CD14-positive monocyte (primary cell): ENCODE measurements around the gene HDGFL3. TPM values are rescaled to one million over a fixed set of nuclear protein-coding genes. Genes with fewer than 3 reads are reported as not detected.

Experiments
- DNase-seq, 3 donors: peaks; one replicate each; pipeline ENCODE4 v3.0.0-alpha.2; 2011 to 2022
- H2AFZ ChIP-seq: 2 replicates; pipeline ENCODE4 v1.6.0; 2012; ENCODE audit warnings: mild to moderate bottlenecking, low read depth, low read length, inconsistent platforms; ENCODE audit not compliant: insufficient read depth, poor library complexity, severe bottlenecking
- H3K27ac ChIP-seq, 2 donors: 1 replicate in 1 of 2; 2 replicates in 1 of 2; pipeline ENCODE4 v1.5.1; 2012 to 2013; ENCODE audit warnings: low read length in 2 of 2, control low read depth in 1 of 2, inconsistent platforms in 1 of 2, low read depth in 1 of 2, mild to moderate bottlenecking in 1 of 2
- H3K27me3 ChIP-seq, 2 donors: one replicate each; pipeline versions ENCODE4 v1.6.0 to v1.6.1; 2011 to 2013; ENCODE audit warnings: low read length in 2 of 2; ENCODE audit not compliant: control insufficient read depth in 2 of 2, insufficient read depth in 2 of 2
- H3K36me3 ChIP-seq, 2 donors: replicated peaks in 1 of 2; 1 replicate in 1 of 2; 2 replicates in 1 of 2; pipeline versions ENCODE4 v1.5.1 to v1.6.1; 2012 to 2013; ENCODE audit warnings: low read length in 2 of 2, control low read depth in 1 of 2, inconsistent platforms in 1 of 2, mild to moderate bottlenecking in 1 of 2; ENCODE audit not compliant: insufficient read depth in 2 of 2, control insufficient read depth in 1 of 2
- H3K4me1 ChIP-seq, 2 donors: 1 replicate in 1 of 2; 2 replicates in 1 of 2; pipeline versions ENCODE4 v1.5.1 to v1.6.1; 2012 to 2013; ENCODE audit warnings: low read length in 2 of 2, control low read depth in 1 of 2, inconsistent platforms in 1 of 2, mild to moderate bottlenecking in 1 of 2, moderate library complexity in 1 of 2; ENCODE audit not compliant: insufficient read depth in 2 of 2, control insufficient read depth in 1 of 2
- H3K4me2 ChIP-seq: replicated peaks from 2 replicates; pipeline ENCODE3; 2012; ENCODE audit warnings: low read length, moderate library complexity, mild to moderate bottlenecking; ENCODE audit not compliant: poor library complexity, severe bottlenecking; ENCODE audit errors: extremely low read depth
- H3K4me3 ChIP-seq, 3 experiments: fragments of 200-600 bp in 1 of 3; sonication (generic) in 1 of 3; replicated peaks in 1 of 3; 1 replicate in 2 of 3; 2 replicates in 1 of 3; pipeline ENCODE4 v1.5.1; 2011 to 2013; ENCODE audit warnings: low read length in 3 of 3, mild to moderate bottlenecking in 3 of 3, control low read depth in 2 of 3, low read depth in 2 of 3, inconsistent platforms in 1 of 3, moderate library complexity in 1 of 3
- H3K79me2 ChIP-seq: 2 replicates; pipeline ENCODE4 v1.6.0; 2012; ENCODE audit warnings: mild to moderate bottlenecking, control low read depth, inconsistent platforms, low read length, moderate library complexity; ENCODE audit not compliant: insufficient read depth
- H3K9ac ChIP-seq: 2 replicates; pipeline ENCODE4 v1.6.0; 2017; ENCODE audit warnings: low read length, mild to moderate bottlenecking; ENCODE audit not compliant: insufficient read depth, poor library complexity, severe bottlenecking
- H3K9me3 ChIP-seq, 2 donors: replicated peaks in 1 of 2; 1 replicate in 1 of 2; 2 replicates in 1 of 2; pipeline versions ENCODE4 v1.5.1 to v1.6.1; 2012 to 2013; ENCODE audit warnings: low read length in 2 of 2, control low read depth in 1 of 2; ENCODE audit not compliant: control insufficient read depth in 1 of 2, insufficient read depth in 1 of 2
- H4K20me1 ChIP-seq: 2 replicates; pipeline ENCODE4 v1.6.0; 2012; ENCODE audit warnings: mild to moderate bottlenecking, low read length, control low read depth, moderate library complexity; ENCODE audit not compliant: insufficient read depth
- H3K27ac Mint-ChIP-seq, 7 donors: one replicate each; pipeline ENCODE4 v1.8.0; 2020; ENCODE audit warnings: mild to moderate bottlenecking in 7 of 7, mixed read lengths in 7 of 7, moderate library complexity in 6 of 7, inconsistent platforms in 2 of 7
- H3K27me3 Mint-ChIP-seq, 3 donors: one replicate each; pipeline ENCODE4 v1.8.0; 2021 to 2022; ENCODE audit warnings: low read depth in 3 of 3, mild to moderate bottlenecking in 3 of 3, mixed read lengths in 3 of 3, moderate library complexity in 3 of 3, inconsistent platforms in 1 of 3
- H3K36me3 Mint-ChIP-seq, 2 donors: one replicate each; pipeline ENCODE4 v1.8.0; 2020; ENCODE audit warnings: mixed read lengths in 2 of 2, inconsistent platforms in 1 of 2, mild to moderate bottlenecking in 1 of 2
- H3K4me1 Mint-ChIP-seq: one replicate; pipeline ENCODE4 v1.8.0; 2020; ENCODE audit warnings: mild to moderate bottlenecking, mixed read lengths
- H3K4me3 Mint-ChIP-seq, 2 donors: one replicate each; pipeline ENCODE4 v1.8.0; 2020; ENCODE audit warnings: mild to moderate bottlenecking in 2 of 2, mixed read lengths in 2 of 2, moderate library complexity in 1 of 2
- H3K9me3 Mint-ChIP-seq, 7 donors: one replicate each; pipeline ENCODE4 v1.8.0; 2020 to 2022; ENCODE audit warnings: mixed read lengths in 7 of 7, mild to moderate bottlenecking in 6 of 7, moderate library complexity in 6 of 7, inconsistent platforms in 2 of 7
- CTCF ChIP-seq: fragments of 200-600 bp; IDR thresholded peaks from one replicate; pipeline ENCODE4 v1.8.0; 2022; ENCODE audit warnings: antibody characterized with exemption, mild to moderate bottlenecking
- WGBS: methylation state at CpG from one replicate; pipeline ENCODE4 v1.1.5; 2013; ENCODE audit warnings: missing lambda C conversion rate; ENCODE audit not compliant: insufficient coverage; 5-methylcytosine and 5-hydroxymethylcytosine counted together
- intact Hi-C, 2 donors: fragments of 100-400 bp; cut with micrococcal nuclease; formaldehyde crosslinking; loops; one replicate each; pipeline versions ENCODE4 v1.15.0 to v1.15.1; 2023
- polyA plus RNA-seq, 3 donors: library from polyadenylated mRNA; depleted of rRNA in 1 of 3; unstranded in 2 of 3; stranded (reverse) in 1 of 3; fragments of 300-500 nt in 2 of 3; fragments of >200 nt in 1 of 3; fragmentation: Illumina TruSeq in 2 of 3; gene quantifications; 1 replicate in 2 of 3; 2 replicates in 1 of 3; pipeline ENCODE4 v1.2.3, GENCODE V29; 2012 to 2021

The HDGFL3 gene
- polyA plus RNA-seq, 3 donors, result 0.35 to 1.1 (median 0.69) TPM

- H3K4me1 ChIP-seq, result no peaks in the 10 kb centered on the region
- no peak overlapping the region for H3K27ac Mint-ChIP-seq
- no peaks in the 10 kb centered on the region for H3K9me3 Mint-ChIP-seq
- H3K9me3 ChIP-seq, result no peaks in the 10 kb centered on the region
- intact Hi-C loops, result no loop called here
- WGBS, result no CpG with 5 or more reads among the region's 1 CpG
- H3K27me3 ChIP-seq, result no peaks in the 10 kb centered on the region
- no peaks in the 10 kb centered on the region for H3K36me3 Mint-ChIP-seq
- no peaks in the 10 kb centered on the region for H3K36me3 ChIP-seq
- H3K79me2 ChIP-seq, result no peaks in the 10 kb centered on the region
- TF ChIP-seq CTCF, result no peak
- no peak overlapping the region for H3K4me3 Mint-ChIP-seq
- no peaks in the 10 kb centered on the region for H3K27me3 Mint-ChIP-seq
- H3K27ac ChIP-seq, result no peak overlapping the region
- DNase-seq, result no peak
- no peak overlapping the region for H3K9ac ChIP-seq
- no peaks in the 10 kb centered on the region for H4K20me1 ChIP-seq
- no peak overlapping the region for H3K4me3 ChIP-seq
- no peak overlapping the region for H2AFZ ChIP-seq
- H3K4me2 ChIP-seq, result no peak overlapping the region
- H3K4me1 Mint-ChIP-seq, result no peaks in the 10 kb centered on the region
These were observed 8.3 kb downstream of the HDGFL3 start for GRCh38 chr15:83199288-83199687.

- Mint-ChIP-seq H3K4me1 (peaks cover 2% of the 10 kb centered on the region), H3K36me3 (no peaks in the 10 kb centered on the region), H3K27me3 (peaks cover 0 to 2% (median 1%) of the 10 kb centered on the region in 3 donors), H3K9me3 (no peaks in the 10 kb centered on the region), H3K4me3 (no peak overlapping the region), H3K27ac (no peak overlapping the region)
- intact Hi-C loops, result no loop called here
- H3K9ac ChIP-seq, result no peak overlapping the region
- no peaks in the 10 kb centered on the region for H3K9me3 ChIP-seq
- H2AFZ ChIP-seq, result no peak overlapping the region
- H3K4me2 ChIP-seq, result no peak overlapping the region
- TF ChIP-seq CTCF, result no peak
- H3K27me3 ChIP-seq, result no peaks in the 10 kb centered on the region
- H3K4me3 ChIP-seq, result no peak overlapping the region
- no peaks in the 10 kb centered on the region for H3K4me1 ChIP-seq
- no peak for DNase-seq
- no peaks in the 10 kb centered on the region for H4K20me1 ChIP-seq
- no peaks in the 10 kb centered on the region for H3K79me2 ChIP-seq
- H3K36me3 ChIP-seq, result no peaks in the 10 kb centered on the region
- no CpG with 5 or more reads among the region's 3 CpGs for WGBS
- H3K27ac ChIP-seq, result no peak overlapping the region
These were observed 9.1 kb downstream of the HDGFL3 start for GRCh38 chr15:83198476-83198875.
